ENCODE data around the gene CAMK4.

CAMK4 gene

DNA sequence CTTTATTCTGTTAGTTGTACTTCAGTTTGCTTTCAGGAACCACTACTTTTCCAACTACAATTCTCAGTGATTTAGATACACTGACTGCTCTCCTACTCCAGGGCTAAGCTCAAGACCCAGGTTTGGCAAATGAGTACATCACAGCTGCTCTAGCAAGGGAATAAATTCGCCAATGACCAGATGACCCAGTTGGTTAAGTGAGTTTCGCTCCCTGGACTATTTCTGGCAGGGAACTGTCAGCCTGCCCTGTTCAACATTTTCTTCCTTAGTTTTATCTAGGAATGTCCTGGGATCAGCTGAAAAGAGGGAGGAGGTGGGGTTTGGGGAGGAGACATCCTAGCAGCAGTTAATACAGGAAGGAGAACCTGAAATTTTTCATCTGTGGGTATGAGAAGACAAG, 294.6 kb downstream of the CAMK4 start:
- Histone ChIP-seq H3K4me2 (ENCODE audit: low read length) (no peak overlapping the region), H3K4me1 (ENCODE audit: control insufficient read depth, low read length) (peaks cover 26% of the 10 kb centered on the region), H3F3A (ENCODE audit: control insufficient read depth, insufficient read depth) (no peaks in the 10 kb centered on the region), H3K27ac (ENCODE audit: low read depth, low read length) (no peak overlapping the region), H3K4me3 (ENCODE audit: low read length) (no peak overlapping the region), H3K9me2 (replicated peaks; ENCODE audit: control insufficient read depth, low read length) (no peaks in the 10 kb centered on the region), H4K20me1 (ENCODE audit: control insufficient read depth, insufficient read depth, low read depth, low read length) (no peaks in the 10 kb centered on the region), H3K36me3 (ENCODE audit: control insufficient read depth, low read length) (no peaks in the 10 kb centered on the region), H3K9me3 (ENCODE audit: control insufficient read depth, insufficient read depth, low read length) (no peaks in the 10 kb centered on the region), H3K27me3 (ENCODE audit: control insufficient read depth, low read length) (no peaks in the 10 kb centered on the region), H3K79me2 (ENCODE audit: control insufficient read depth, low read length) (no peaks in the 10 kb centered on the region)
- no peak for TF ChIP-seq EZH2phosphoT487 (IDR thresholded peaks at IDR 0.05; ENCODE audit: borderline replicate concordance, low read length)
- TF ChIP-seq, protein P1, sequence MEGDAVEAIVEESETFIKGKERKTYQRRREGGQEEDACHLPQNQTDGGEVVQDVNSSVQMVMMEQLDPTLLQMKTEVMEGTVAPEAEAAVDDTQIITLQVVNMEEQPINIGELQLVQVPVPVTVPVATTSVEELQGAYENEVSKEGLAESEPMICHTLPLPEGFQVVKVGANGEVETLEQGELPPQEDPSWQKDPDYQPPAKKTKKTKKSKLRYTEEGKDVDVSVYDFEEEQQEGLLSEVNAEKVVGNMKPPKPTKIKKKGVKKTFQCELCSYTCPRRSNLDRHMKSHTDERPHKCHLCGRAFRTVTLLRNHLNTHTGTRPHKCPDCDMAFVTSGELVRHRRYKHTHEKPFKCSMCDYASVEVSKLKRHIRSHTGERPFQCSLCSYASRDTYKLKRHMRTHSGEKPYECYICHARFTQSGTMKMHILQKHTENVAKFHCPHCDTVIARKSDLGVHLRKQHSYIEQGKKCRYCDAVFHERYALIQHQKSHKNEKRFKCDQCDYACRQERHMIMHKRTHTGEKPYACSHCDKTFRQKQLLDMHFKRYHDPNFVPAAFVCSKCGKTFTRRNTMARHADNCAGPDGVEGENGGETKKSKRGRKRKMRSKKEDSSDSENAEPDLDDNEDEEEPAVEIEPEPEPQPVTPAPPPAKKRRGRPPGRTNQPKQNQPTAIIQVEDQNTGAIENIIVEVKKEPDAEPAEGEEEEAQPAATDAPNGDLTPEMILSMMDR (IDR thresholded peaks at IDR 0.05; ENCODE audit: low read depth, low read length, poor library complexity, severe bottlenecking) = no peak

DNA sequence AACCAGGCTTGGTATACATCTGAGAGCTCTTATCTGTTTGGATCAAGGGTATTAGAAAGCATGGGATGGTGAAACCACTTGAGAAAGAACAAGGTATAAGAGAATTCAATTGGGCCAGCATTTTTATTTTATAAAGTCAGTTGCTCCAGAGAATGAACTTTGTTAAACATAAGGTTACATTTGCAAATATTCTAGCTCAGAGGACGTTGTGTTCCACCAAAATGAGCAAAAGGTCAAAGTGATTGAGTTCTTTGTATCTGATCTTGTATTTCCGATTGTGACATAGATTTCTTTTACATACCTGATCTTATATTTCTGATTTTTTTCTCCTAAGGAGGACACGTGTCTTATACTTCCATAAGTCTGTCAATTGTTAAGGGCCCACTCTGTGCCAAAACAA, 296.7 kb downstream of the CAMK4 start:
- TF ChIP-seq, protein P1 (IDR thresholded peaks at IDR 0.05; ENCODE audit: low read depth, low read length, poor library complexity, severe bottlenecking) = no peak
- TF ChIP-seq EZH2phosphoT487 (IDR thresholded peaks at IDR 0.05; ENCODE audit: borderline replicate concordance, low read length) = no peak
- no peak overlapping the region for H3K4me2 ChIP-seq (ENCODE audit: low read length)
- no peaks in the 10 kb centered on the region for H3K79me2 ChIP-seq (ENCODE audit: control insufficient read depth, low read length)
- H3K9me3 ChIP-seq (ENCODE audit: control insufficient read depth, insufficient read depth, low read length) = no peaks in the 10 kb centered on the region
- H3K4me3 ChIP-seq (ENCODE audit: low read length) = no peak overlapping the region
- no peaks in the 10 kb centered on the region for H3K36me3 ChIP-seq (ENCODE audit: control insufficient read depth, low read length)
- H3K27ac ChIP-seq (ENCODE audit: low read depth, low read length) = no peak overlapping the region
- peaks cover 11% of the 10 kb centered on the region for H3K4me1 ChIP-seq (ENCODE audit: control insufficient read depth, low read length)
- H3K9me2 ChIP-seq (replicated peaks; ENCODE audit: control insufficient read depth, low read length) = no peaks in the 10 kb centered on the region
- no peaks in the 10 kb centered on the region for H3K27me3 ChIP-seq (ENCODE audit: control insufficient read depth, low read length)
- H3F3A ChIP-seq (ENCODE audit: control insufficient read depth, insufficient read depth) = no peaks in the 10 kb centered on the region
- H4K20me1 ChIP-seq (ENCODE audit: control insufficient read depth, insufficient read depth, low read depth, low read length) = no peaks in the 10 kb centered on the region

DNA sequence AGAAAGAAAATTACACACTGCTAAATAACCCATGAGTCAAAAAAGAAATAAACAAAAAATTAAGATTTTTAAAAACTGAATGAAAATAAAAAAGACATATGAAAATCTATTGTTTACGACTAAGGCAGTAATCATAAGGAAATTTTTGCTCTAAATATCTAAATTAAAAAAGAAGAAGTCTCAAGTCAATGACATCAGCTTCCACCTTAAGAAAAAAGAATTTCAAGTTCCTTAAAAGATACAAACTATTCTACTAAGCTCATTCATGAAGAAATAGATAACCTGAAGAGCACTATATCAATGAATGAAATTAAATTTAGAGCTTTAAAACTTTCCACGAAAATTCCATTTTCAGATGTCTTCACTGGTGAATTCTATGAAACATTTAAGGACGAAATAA, 303.9 kb downstream of the CAMK4 start:
- no peak overlapping the region for H3K4me3 ChIP-seq (ENCODE audit: low read length)
- H3K4me2 ChIP-seq (ENCODE audit: low read length) = no peak overlapping the region
- H3K27me3 ChIP-seq (ENCODE audit: control insufficient read depth, low read length) = no peaks in the 10 kb centered on the region
- H3K9me3 ChIP-seq (ENCODE audit: control insufficient read depth, insufficient read depth, low read length) = no peaks in the 10 kb centered on the region
- TF ChIP-seq, protein P1 (IDR thresholded peaks at IDR 0.05; ENCODE audit: low read depth, low read length, poor library complexity, severe bottlenecking) = no peak
- H3K9me2 ChIP-seq (replicated peaks; ENCODE audit: control insufficient read depth, low read length) = no peaks in the 10 kb centered on the region
- no peaks in the 10 kb centered on the region for H3K79me2 ChIP-seq (ENCODE audit: control insufficient read depth, low read length)
- no peaks in the 10 kb centered on the region for H4K20me1 ChIP-seq (ENCODE audit: control insufficient read depth, insufficient read depth, low read depth, low read length)
- 0 out of 2 replicates have a peak, but pooled peaks cover 8% of the 10 kb centered on the region for H3F3A ChIP-seq (ENCODE audit: control insufficient read depth, insufficient read depth)
- peaks cover 20% of the 10 kb centered on the region for H3K4me1 ChIP-seq (ENCODE audit: control insufficient read depth, low read length)
- H3K36me3 ChIP-seq (ENCODE audit: control insufficient read depth, low read length) = no peaks in the 10 kb centered on the region
- H3K27ac ChIP-seq (ENCODE audit: low read depth, low read length) = no peak overlapping the region
